Neural progenitor cell (in vitro differentiated cells): ENCODE data around the gene PLEKHG5. TPM values are rescaled to one million over a fixed set of nuclear protein-coding genes. Genes with fewer than 3 reads are reported as not detected.

ENCODE experiments used
- DNase-seq: peaks from one replicate; pipeline ENCODE4 v3.0.0-alpha.2; 2016; ENCODE audit warnings: low spot score
- H2AFZ ChIP-seq: fragments of 200-600 bp; sonication (generic); replicated peaks from 2 replicates; pipeline ENCODE4 v1.6.1; 2016; ENCODE audit warnings: antibody characterized with exemption
- H3F3A ChIP-seq: fragments of 200-600 bp; sonication (generic); 2 replicates; pipeline ENCODE4 v1.6.1; 2016; ENCODE audit warnings: antibody characterized with exemption, low read depth
- H3K27ac ChIP-seq: fragments of 200-600 bp; sonication (generic); 2 replicates; pipeline ENCODE4 v1.5.1; 2016; ENCODE audit warnings: mild to moderate bottlenecking
- H3K27me3 ChIP-seq: fragments of 200-600 bp; sonication (generic); 2 replicates; pipeline ENCODE4 v1.6.1; 2016; ENCODE audit warnings: mild to moderate bottlenecking, moderate library complexity
- H3K36me3 ChIP-seq: fragments of 200-600 bp; sonication (generic); 2 replicates; pipeline ENCODE4 v1.5.1; 2016
- H3K4me1 ChIP-seq: fragments of 200-600 bp; sonication (generic); 2 replicates; pipeline ENCODE4 v1.6.1; 2016; ENCODE audit warnings: mixed run types
- H3K4me2 ChIP-seq: fragments of 200-600 bp; sonication (generic); 2 replicates; pipeline ENCODE4 v1.6.1; 2016
- H3K4me3 ChIP-seq: fragments of 200-600 bp; sonication (generic); 2 replicates; pipeline ENCODE4 v1.5.1; 2016
- H3K79me2 ChIP-seq: fragments of 200-600 bp; sonication (generic); 2 replicates; pipeline ENCODE4 v1.6.1; 2016; ENCODE audit warnings: low read depth
- H3K9ac ChIP-seq: fragments of 200-600 bp; sonication (generic); 2 replicates; pipeline ENCODE4 v1.6.1; 2016
- H3K9me3 ChIP-seq: fragments of 200-600 bp; sonication (generic); 2 replicates; pipeline ENCODE4 v1.5.1; 2016; ENCODE audit warnings: low read depth
- H4K20me1 ChIP-seq: fragments of 200-600 bp; sonication (generic); 2 replicates; pipeline ENCODE4 v1.6.1; 2016; ENCODE audit warnings: low read depth
- H3K27ac Mint-ChIP-seq: 3 replicates; pipeline ENCODE4 v1.8.0; 2021; ENCODE audit warnings: mixed read lengths
- H3K27me3 Mint-ChIP-seq: 2 replicates; pipeline ENCODE4 v1.8.0; 2022; ENCODE audit warnings: low read depth, mild to moderate bottlenecking, inconsistent platforms, moderate library complexity, mixed read lengths; ENCODE audit not compliant: insufficient read depth
- H3K36me3 Mint-ChIP-seq: 3 replicates; pipeline ENCODE4 v1.8.0; 2021; ENCODE audit warnings: mixed read lengths
- H3K4me1 Mint-ChIP-seq: 3 replicates; pipeline ENCODE4 v1.8.0; 2021; ENCODE audit warnings: mixed read lengths
- H3K4me3 Mint-ChIP-seq: 3 replicates; pipeline ENCODE4 v1.8.0; 2021; ENCODE audit warnings: mild to moderate bottlenecking, moderate library complexity, mixed read lengths
- H3K9me3 Mint-ChIP-seq: 3 replicates; pipeline ENCODE4 v1.8.0; 2020; ENCODE audit warnings: mixed read lengths
- EZH2 ChIP-seq: fragments of 200-600 bp; sonication (generic); IDR thresholded peaks from 2 replicates; pipeline ENCODE4 v1.6.1; 2017; ENCODE audit warnings: antibody characterized with exemption, mild to moderate bottlenecking, moderate library complexity
- EZH2phosphoT487 ChIP-seq: fragments of 200-600 bp; sonication (generic); IDR thresholded peaks from 2 replicates; pipeline ENCODE4 v1.6.1; 2017; ENCODE audit warnings: antibody characterized with exemption
- total RNA-seq: library from RNA; depleted of rRNA; stranded (reverse); fragments of >200 nt; gene quantifications from 2 replicates; pipeline ENCODE4 v1.2.3, GENCODE V29; 2015; ENCODE audit warnings: low replicate concordance
- TF ChIP-seq, protein P1 (sequence below): fragments of 200-600 bp; sonication (generic); IDR thresholded peaks from 2 replicates; pipeline ENCODE4 v1.5.1; 2017; ENCODE audit warnings: antibody characterized with exemption, mild to moderate bottlenecking

Gene PLEKHG5
- total RNA-seq, 1 donor from 2014 or later: 7.4 TPM

- H3K36me3 Mint-ChIP-seq: no peaks in the 10 kb centered on the region
- Histone ChIP-seq H3K4me3 (no peak overlapping the region), H3F3A (peaks cover 20% of the 10 kb centered on the region), H2AFZ (no peak overlapping the region), H3K27me3 (peaks cover 83% of the 10 kb centered on the region), H3K4me2 (no peak overlapping the region), H4K20me1 (peaks cover 40% of the 10 kb centered on the region), H3K9me3 (no peaks in the 10 kb centered on the region), H3K79me2 (no peaks in the 10 kb centered on the region), H3K27ac (no peak overlapping the region), H3K4me1 (peaks cover 18% of the 10 kb centered on the region), H3K36me3 (no peaks in the 10 kb centered on the region), H3K9ac (no peak overlapping the region)
- H3K9me3 Mint-ChIP-seq: no peaks in the 10 kb centered on the region
- DNase-seq: peak; percentile 2
- H3K4me1 Mint-ChIP-seq: peaks cover 24% of the 10 kb centered on the region
- no peak for TF ChIP-seq EZH2phosphoT487
- TF ChIP-seq, protein P1, sequence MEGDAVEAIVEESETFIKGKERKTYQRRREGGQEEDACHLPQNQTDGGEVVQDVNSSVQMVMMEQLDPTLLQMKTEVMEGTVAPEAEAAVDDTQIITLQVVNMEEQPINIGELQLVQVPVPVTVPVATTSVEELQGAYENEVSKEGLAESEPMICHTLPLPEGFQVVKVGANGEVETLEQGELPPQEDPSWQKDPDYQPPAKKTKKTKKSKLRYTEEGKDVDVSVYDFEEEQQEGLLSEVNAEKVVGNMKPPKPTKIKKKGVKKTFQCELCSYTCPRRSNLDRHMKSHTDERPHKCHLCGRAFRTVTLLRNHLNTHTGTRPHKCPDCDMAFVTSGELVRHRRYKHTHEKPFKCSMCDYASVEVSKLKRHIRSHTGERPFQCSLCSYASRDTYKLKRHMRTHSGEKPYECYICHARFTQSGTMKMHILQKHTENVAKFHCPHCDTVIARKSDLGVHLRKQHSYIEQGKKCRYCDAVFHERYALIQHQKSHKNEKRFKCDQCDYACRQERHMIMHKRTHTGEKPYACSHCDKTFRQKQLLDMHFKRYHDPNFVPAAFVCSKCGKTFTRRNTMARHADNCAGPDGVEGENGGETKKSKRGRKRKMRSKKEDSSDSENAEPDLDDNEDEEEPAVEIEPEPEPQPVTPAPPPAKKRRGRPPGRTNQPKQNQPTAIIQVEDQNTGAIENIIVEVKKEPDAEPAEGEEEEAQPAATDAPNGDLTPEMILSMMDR: no peak
- TF ChIP-seq EZH2: no peak
- peaks cover 64% of the 10 kb centered on the region for H3K27me3 Mint-ChIP-seq
- H3K4me3 Mint-ChIP-seq: peak overlapping the region; percentile 48
- H3K27ac Mint-ChIP-seq: no peak overlapping the region
Measured at GRCh38 chr1:6425658-6426057, 65.8 kb downstream of the PLEKHG5 start.

DNA sequence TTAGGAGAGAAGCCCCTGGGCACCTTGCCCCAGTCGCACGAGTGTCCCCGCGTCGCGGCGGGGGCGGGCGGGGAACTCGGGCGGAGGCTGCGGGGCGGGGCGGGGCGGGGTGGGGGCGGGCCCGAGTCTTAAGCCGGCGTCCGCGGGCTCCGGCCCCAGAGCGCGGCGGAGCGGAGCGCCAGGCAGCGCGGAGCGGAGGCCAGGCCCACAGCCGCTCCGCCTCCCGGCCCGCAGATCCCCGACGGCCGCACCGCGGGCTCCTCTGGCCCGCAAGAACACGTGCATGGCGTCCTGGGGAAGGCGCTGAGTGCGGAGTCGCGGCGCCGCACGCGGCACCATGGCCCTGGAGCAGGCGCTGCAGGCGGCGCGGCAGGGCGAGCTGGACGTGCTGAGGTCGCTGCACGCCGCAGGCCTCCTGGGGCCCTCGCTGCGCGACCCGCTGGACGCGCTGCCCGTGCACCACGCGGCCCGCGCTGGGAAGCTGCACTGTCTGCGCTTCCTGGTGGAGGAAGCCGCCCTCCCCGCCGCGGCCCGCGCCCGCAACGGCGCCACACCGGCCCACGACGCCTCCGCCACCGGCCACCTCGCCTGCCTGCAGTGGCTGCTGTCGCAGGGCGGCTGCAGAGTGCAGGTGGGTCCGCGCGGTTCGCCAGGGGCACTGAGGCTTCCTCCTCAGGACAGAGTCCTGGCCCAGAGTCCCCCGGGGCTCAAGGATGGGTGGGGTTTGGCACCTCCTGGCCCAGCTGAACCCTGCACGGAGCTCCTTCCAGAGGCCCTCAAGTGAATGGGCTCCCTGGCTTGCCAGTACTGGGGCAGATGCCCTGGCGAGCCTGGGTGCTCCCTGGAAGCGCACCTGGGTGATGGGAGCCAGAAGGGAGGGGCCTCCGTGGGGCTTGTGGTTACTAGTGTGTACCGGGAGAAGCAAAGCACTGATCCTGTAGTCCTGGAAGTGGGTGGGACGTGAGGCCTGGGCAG, 66.6 kb downstream of the PLEKHG5 start, which contains the start of gene ESPN:
TSS of gene ESPN (plus strand) at position 158 of the 975 bp plus-strand sequence. CDS start at position 338, 180 bp downstream.
- Histone ChIP-seq H4K20me1 (peaks cover 48% of the 10 kb centered on the region), H3K27me3 (peaks cover 89% of the 10 kb centered on the region), H3K4me2 (peak within 1 kb of the TSS; percentile 45), H3K27ac (no peak within 1 kb of the TSS), H3K4me1 (peaks cover 21% of the 10 kb centered on the region), H3K4me3 (peak within 1 kb of the TSS; percentile 19), H3K79me2 (no peaks in the 10 kb centered on the region), H3K9me3 (no peaks in the 10 kb centered on the region), H3K9ac (no peak within 1 kb of the TSS), H2AFZ (peak within 1 kb of the TSS; percentile 57), H3F3A (peaks cover 27% of the 10 kb centered on the region), H3K36me3 (no peaks in the 10 kb centered on the region)
- Mint-ChIP-seq H3K27me3 (peaks cover 65% of the 10 kb centered on the region), H3K27ac (no peak within 1 kb of the TSS), H3K9me3 (no peaks in the 10 kb centered on the region), H3K4me3 (peak within 1 kb of the TSS; percentile 48), H3K4me1 (peaks cover 17% of the 10 kb centered on the region), H3K36me3 (no peaks in the 10 kb centered on the region)
- peak; percentile 26 for TF ChIP-seq EZH2phosphoT487
- TF ChIP-seq EZH2: peak; percentile 90
- TF ChIP-seq, protein P1: no peak
- peak; percentile 76 for DNase-seq

DNA sequence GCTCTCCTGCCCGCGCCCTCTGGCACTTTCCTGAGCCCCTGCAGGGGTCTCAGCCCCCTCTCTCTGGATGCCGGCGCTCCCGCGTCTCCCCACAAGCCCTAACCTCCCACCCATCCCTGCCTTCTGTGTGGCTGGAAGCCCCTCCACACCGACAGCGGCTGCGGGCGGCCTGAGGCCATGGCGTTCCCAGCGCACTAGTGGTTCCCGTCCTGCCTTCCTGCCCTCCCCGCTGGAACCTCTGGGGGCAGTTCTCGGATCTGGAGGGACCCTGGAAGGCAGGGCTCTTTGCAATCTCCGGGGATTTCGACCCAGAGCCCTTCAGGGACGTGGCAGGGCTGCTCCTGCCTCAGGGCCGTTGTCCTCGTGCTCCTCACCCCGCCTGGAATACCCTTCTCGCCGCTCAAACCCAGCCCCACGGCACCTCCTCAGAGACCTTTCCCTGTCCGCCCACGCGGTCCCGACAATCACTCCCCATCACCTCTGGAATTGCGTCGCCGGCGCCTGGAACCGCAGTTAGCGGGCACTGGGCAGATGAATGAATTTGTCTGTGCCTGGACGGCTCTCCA, 67.4 kb downstream of the PLEKHG5 start:
- H3K27ac ChIP-seq: no peak overlapping the region
- no peaks in the 10 kb centered on the region for H3K9me3 ChIP-seq
- H3K4me3 ChIP-seq: peak overlapping the region; percentile 3
- H3K27me3 Mint-ChIP-seq: peaks cover 67% of the 10 kb centered on the region
- H3K36me3 ChIP-seq: no peaks in the 10 kb centered on the region
- H3K4me1 Mint-ChIP-seq: peaks cover 13% of the 10 kb centered on the region
- no peaks in the 10 kb centered on the region for H3K9me3 Mint-ChIP-seq
- peaks cover 26% of the 10 kb centered on the region for H3K4me1 ChIP-seq
- H3K36me3 Mint-ChIP-seq: no peaks in the 10 kb centered on the region
- peak; percentile 52 for DNase-seq
- H3K4me3 Mint-ChIP-seq: peak overlapping the region; percentile 48
- peaks cover 54% of the 10 kb centered on the region for H4K20me1 ChIP-seq
- H3K27me3 ChIP-seq: peaks cover 97% of the 10 kb centered on the region
- H3K9ac ChIP-seq: no peak overlapping the region
- H3F3A ChIP-seq: peaks cover 34% of the 10 kb centered on the region
- peak overlapping the region; percentile 45 for H3K4me2 ChIP-seq
- H3K79me2 ChIP-seq: no peaks in the 10 kb centered on the region
- no peak overlapping the region for H2AFZ ChIP-seq
- TF ChIP-seq EZH2phosphoT487: peak; percentile 93
- peak; percentile 96 for TF ChIP-seq EZH2
- TF ChIP-seq, protein P1: no peak
- H3K27ac Mint-ChIP-seq: no peak overlapping the region
